ENCODE measurements around the gene C20orf202. TPM values are rescaled to one million over a fixed set of nuclear protein-coding genes. Genes with fewer than 3 reads are reported as not detected.

The C20orf202 gene
- polyA plus RNA-seq, 1 donor from 2014 or later, result not detected

DNA sequence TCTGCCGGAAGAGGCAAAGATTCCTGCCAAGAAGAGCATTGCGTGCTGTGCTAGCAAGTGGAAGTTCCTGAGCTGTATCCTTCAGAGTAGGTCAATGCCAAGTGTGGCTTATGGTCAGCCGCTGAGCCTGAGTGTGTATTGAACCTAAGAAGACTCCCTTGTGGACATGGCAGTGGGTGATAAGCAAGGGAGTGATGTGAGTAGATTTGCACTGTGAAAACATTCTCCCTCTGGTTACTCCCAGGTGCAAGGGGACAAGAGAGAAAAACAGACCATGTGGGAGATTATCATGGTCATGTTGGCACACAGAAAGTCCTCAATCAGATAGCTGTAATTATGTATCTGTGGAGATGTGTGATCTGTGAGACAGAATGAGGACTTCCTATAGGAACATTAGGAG, 12.4 kb upstream of the C20orf202 start:
- Mint-ChIP-seq H3K4me1 (no peaks in the 10 kb centered on the region), H3K27me3 (peaks cover 12% of the 10 kb centered on the region), H3K9me3 (no peaks in the 10 kb centered on the region), H3K27ac (no peak overlapping the region), H3K4me3 (no peak overlapping the region), H3K36me3 (no peaks in the 10 kb centered on the region)

DNA sequence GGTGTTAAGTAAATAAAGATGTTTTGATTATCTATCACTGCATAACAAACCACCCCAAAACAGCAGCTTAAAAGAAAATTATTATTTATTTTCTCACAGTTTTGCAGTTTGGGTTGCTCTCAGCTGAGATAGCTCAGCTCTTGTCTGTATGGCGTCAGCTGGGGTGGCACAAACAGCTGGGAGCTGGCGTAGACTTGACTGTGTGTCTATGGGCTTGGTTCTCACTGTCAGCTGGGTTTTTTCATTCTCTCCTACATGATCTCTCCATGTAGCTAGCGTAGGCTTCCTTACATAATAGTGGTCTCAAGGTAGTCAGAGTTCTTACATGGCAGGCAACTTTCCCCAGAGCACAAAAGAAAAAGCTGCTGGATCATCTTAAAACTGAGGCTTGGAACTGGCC, 12.0 kb upstream of the C20orf202 start:
- Mint-ChIP-seq H3K36me3 (no peaks in the 10 kb centered on the region), H3K4me1 (no peaks in the 10 kb centered on the region), H3K27ac (no peak overlapping the region), H3K27me3 (peaks cover 7% of the 10 kb centered on the region), H3K9me3 (peaks cover 0 to 1% (median 0%) of the 10 kb centered on the region in 3 donors), H3K4me3 (no peak overlapping the region)

DNA sequence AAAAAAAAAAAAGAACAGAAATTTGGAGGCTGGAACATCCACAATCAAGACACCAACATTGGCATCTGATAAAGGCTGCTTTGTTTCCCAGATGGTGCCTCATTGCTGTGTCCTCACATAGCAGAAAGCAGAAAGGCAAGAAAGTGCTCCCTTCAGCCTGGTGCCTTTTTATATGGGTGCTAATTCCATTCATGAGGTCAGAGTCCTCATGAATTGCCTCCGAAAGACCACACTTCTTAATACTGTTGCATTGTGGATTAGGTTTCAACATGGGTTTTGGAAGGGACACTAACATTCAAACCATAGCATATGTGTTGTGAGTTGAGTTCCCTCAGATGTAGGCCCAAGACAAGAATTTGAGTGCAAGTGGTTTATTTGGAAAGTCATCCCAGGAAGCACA, 8.0 kb upstream of the C20orf202 start:
- Mint-ChIP-seq H3K27ac (no peak overlapping the region), H3K36me3 (no peaks in the 10 kb centered on the region), H3K4me3 (no peak overlapping the region), H3K9me3 (peaks cover 0 to 7% (median 2%) of the 10 kb centered on the region in 3 donors), H3K4me1 (no peaks in the 10 kb centered on the region), H3K27me3 (peaks cover 4% of the 10 kb centered on the region)

DNA sequence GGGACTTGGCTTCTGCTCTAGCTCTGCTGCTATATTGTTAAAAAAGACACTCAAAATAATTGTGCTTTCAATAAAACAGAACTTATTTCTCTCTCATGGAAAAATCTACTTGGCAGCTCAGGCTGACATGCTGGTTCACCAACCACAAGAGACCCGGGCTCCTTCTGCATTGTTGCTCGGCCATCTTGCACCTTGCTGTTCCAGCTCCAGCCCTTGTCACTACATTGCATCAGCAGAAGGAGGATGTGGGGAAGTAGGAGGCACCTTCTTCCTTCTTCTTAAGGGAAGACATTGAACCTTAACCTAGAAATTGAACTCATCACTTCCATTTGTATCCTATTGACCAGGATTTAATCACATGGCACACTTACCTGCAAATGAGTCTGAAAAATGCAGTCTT, 6.6 kb upstream of the C20orf202 start:
- peaks cover 0 to 7% (median 2%) of the 10 kb centered on the region in 3 donors for H3K9me3 Mint-ChIP-seq
- H3K4me1 Mint-ChIP-seq, result no peaks in the 10 kb centered on the region
- no peak overlapping the region for H3K4me3 Mint-ChIP-seq
- H3K36me3 Mint-ChIP-seq, result no peaks in the 10 kb centered on the region
- no peak overlapping the region for H3K27ac Mint-ChIP-seq
- peaks cover 3% of the 10 kb centered on the region for H3K27me3 Mint-ChIP-seq

DNA sequence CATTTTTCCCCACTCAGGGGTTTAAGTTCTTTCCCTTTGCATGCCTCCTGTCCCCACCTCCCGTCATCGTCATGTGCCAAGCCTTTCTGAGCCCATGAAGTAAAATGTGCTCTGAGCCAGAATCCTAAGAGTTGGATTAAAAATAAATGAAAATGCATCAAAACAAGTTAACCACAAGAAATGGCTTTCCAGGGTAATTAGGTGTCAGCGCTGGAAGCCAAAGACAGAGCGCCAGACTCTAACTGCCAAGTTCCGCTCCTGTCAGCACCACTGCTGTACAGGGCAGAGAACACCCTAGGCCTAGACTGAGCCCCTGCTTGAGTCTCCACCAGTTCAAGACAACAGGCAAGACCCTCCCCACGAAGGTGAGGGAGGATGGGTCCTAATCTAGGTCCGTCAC, 5.5 kb upstream of the C20orf202 start:
- H3K4me3 Mint-ChIP-seq, result no peak overlapping the region
- no peak overlapping the region for H3K27ac Mint-ChIP-seq
- peaks cover 0 to 7% (median 2%) of the 10 kb centered on the region in 3 donors for H3K9me3 Mint-ChIP-seq
- peaks cover 3% of the 10 kb centered on the region for H3K27me3 Mint-ChIP-seq
- H3K36me3 Mint-ChIP-seq, result no peaks in the 10 kb centered on the region
- H3K4me1 Mint-ChIP-seq, result no peaks in the 10 kb centered on the region

- Mint-ChIP-seq H3K4me3 (no peak overlapping the region), H3K36me3 (no peaks in the 10 kb centered on the region), H3K27ac (peak overlapping the region in 1 of 3 donors; percentile 12), H3K9me3 (peaks cover 0 to 7% (median 2%) of the 10 kb centered on the region in 3 donors), H3K27me3 (no peaks in the 10 kb centered on the region), H3K4me1 (no peaks in the 10 kb centered on the region)
Observed at GRCh38 chr20:1198751-1199150, 4.5 kb upstream of the C20orf202 start.

DNA sequence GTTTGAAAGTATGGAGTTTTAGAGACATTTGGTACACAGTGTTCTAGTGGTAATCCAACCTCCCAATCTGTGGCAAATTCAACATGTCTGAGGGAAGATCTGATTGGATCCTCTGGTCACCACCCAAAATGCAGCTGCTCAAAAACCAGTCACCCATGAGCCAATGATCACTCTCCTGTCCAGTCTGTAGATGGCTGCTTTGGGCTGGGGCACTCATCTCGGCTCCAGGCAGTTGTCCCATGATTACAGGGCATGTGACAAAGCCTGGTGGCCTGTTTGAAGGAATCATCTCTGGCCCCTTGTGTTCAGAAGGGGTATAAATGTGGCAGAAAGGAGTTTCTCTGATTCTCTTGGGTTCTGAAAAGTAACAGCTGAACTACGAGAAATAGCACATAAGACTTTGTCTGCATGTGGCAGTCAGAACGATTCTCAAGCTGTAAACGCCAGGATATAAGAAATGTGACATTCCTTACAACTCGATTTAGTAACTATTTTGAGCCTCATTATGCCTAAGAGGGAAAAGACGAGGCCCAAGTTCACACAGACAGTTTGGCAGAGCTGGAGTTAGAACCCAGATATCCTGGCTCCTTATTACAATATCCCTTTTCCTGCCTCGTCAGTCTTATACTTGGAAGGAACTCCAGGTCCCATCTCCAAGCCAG, 3.9 kb upstream of the C20orf202 start:
- Mint-ChIP-seq H3K27me3 (no peaks in the 10 kb centered on the region), H3K4me3 (no peak overlapping the region), H3K4me1 (no peaks in the 10 kb centered on the region), H3K9me3 (peaks cover 0 to 7% (median 2%) of the 10 kb centered on the region in 3 donors), H3K36me3 (no peaks in the 10 kb centered on the region), H3K27ac (no peak overlapping the region)

DNA sequence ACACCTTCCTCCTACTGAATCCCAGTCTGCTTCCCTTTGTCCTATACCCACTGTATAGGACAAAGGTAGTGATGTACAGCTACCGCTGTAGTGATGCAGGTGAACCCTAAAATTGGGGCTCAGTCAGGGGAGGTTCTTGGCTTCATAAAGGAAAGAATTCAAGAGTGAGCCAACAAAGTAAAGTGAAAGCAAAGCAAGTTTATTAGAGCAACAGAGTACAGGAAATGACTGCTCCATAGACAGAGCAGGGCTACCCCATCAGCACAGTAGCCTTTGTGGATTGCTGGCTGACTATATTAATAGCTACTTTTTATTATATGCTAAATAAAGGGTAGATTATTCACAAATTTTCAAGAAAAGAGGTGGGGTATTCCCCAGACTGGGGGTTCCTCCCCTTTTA, 3.3 kb upstream of the C20orf202 start:
- Mint-ChIP-seq H3K9me3 (peaks cover 0 to 7% (median 2%) of the 10 kb centered on the region in 3 donors), H3K27ac (no peak overlapping the region), H3K4me3 (no peak overlapping the region), H3K27me3 (no peaks in the 10 kb centered on the region), H3K36me3 (no peaks in the 10 kb centered on the region), H3K4me1 (no peaks in the 10 kb centered on the region)

DNA sequence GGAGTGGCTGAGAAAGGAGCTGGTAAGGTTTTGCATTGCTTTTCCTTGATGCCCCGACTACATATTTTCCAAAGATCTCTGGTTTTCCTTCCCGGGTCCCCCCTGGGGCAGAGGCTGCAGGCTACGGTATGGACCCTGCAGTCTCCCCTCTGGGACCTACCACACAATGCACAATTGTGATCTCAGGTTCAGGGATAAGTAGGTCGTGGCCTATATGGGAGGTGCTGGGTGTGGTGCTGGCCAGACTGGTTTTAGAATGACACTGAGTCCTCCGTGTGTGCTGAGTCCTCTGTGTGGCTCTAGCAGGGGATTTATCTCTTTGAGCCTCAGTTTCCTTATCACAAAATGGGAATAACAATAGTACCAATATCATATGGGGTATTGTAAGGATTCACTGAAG, 376 bp downstream of the C20orf202 start:
- Mint-ChIP-seq H3K36me3 (no peaks in the 10 kb centered on the region), H3K4me1 (no peaks in the 10 kb centered on the region), H3K4me3 (no peak overlapping the region), H3K27ac (no peak overlapping the region), H3K27me3 (no peaks in the 10 kb centered on the region), H3K9me3 (no peaks in the 10 kb centered on the region)

DNA sequence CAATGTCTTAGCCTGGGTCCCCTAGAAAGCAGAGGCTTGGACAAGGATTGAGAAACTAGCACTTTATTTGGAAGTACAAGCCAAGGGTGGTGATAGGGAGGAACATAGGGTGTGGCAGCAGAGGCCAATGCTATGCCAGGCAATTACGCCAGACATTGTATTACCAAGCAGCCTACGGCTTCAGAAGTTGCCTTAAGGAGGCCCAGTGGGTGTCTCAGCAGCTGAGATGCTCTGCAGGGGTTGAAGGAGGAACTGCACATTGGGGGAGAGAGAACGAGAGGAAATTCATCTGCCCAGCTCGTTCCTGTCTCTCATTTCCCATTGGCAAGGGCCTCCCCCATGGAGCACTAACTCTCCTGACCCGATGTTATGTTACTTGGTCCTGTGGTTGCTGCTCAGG, 859 bp downstream of the C20orf202 start:
- Mint-ChIP-seq H3K36me3 (no peaks in the 10 kb centered on the region), H3K4me3 (no peak overlapping the region)

GRCh38 chr20:1204576-1204975, 1.3 kb downstream of the C20orf202 start:
- Mint-ChIP-seq H3K36me3 (no peaks in the 10 kb centered on the region), H3K4me1 (no peaks in the 10 kb centered on the region), H3K27ac (no peak overlapping the region), H3K4me3 (no peak overlapping the region), H3K27me3 (peaks cover 3% of the 10 kb centered on the region), H3K9me3 (no peaks in the 10 kb centered on the region)

More for the DNA sequence above, 859 bp downstream of the C20orf202 start:
- Mint-ChIP-seq H3K9me3 (no peaks in the 10 kb centered on the region), H3K27ac (no peak overlapping the region), H3K4me1 (no peaks in the 10 kb centered on the region), H3K27me3 (no peaks in the 10 kb centered on the region)

DNA sequence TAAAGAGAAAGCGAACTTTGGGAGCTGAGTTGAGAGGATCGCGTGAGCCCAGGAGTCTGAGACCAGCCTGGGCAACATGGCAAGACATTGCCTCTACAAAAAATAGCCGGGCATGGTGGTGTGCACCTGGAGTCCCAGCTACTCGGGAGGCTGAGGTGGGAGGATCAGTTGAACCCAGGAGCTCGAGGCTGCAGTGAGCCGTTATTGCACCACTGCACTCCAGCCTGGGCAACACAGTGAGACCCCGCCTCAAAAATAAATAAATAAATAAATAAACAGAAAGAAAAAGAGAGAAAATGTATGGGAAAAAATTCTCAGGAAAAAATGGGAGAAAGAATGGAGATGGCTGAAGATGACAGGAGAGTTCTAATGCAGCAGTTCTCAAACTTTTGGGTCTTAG, 2.5 kb downstream of the C20orf202 start:
- no peaks in the 10 kb centered on the region for H3K4me1 Mint-ChIP-seq
- no peaks in the 10 kb centered on the region for H3K36me3 Mint-ChIP-seq
- H3K27ac Mint-ChIP-seq, result peak overlapping the region in 1 of 3 donors; percentile 27
- no peaks in the 10 kb centered on the region for H3K9me3 Mint-ChIP-seq
- H3K4me3 Mint-ChIP-seq, result no peak overlapping the region
- H3K27me3 Mint-ChIP-seq, result peaks cover 3% of the 10 kb centered on the region

GRCh38 chr20:1206366-1207148, 3.3 kb downstream of the C20orf202 start:
- H3K27me3 Mint-ChIP-seq, result peaks cover 3% of the 10 kb centered on the region

GRCh38 chr20:1207293-1207878, 4.1 kb downstream of the C20orf202 start:
- H3K9me3 Mint-ChIP-seq, result no peaks in the 10 kb centered on the region
- no peak overlapping the region for H3K27ac Mint-ChIP-seq
- H3K4me3 Mint-ChIP-seq, result no peak overlapping the region
- no peaks in the 10 kb centered on the region for H3K36me3 Mint-ChIP-seq
- peaks cover 3% of the 10 kb centered on the region for H3K27me3 Mint-ChIP-seq
- no peaks in the 10 kb centered on the region for H3K4me1 Mint-ChIP-seq

More at GRCh38 chr20:1206366-1207148, 3.3 kb downstream of the C20orf202 start:
- Mint-ChIP-seq H3K9me3 (no peaks in the 10 kb centered on the region), H3K27ac (no peak overlapping the region), H3K4me1 (no peaks in the 10 kb centered on the region), H3K36me3 (no peaks in the 10 kb centered on the region), H3K4me3 (no peak overlapping the region)
